Neuronal stem cell (in vitro differentiated cells): ENCODE measurements around the gene POU2AF1.
"Not testable (repeated sequence)": the region's sequence is repeated elsewhere in the genome, so short reads cannot be mapped to it uniquely, and the experiment has no call there.

Experiments
- DNase-seq: peaks from one replicate; pipeline ENCODE4 v3.0.0-alpha.2; 2013; ENCODE audit warnings: low spot score
- H2AFZ ChIP-seq: one replicate; pipeline ENCODE4 v1.6.1; 2013; ENCODE audit warnings: mild to moderate bottlenecking, low read length, inconsistent platforms
- H2AK5ac ChIP-seq: 2 replicates; pipeline ENCODE4 v1.6.1; 2013; ENCODE audit warnings: low read depth, mild to moderate bottlenecking, inconsistent platforms, low read length, moderate library complexity, mixed read lengths
- H2BK120ac ChIP-seq: 2 replicates; pipeline ENCODE4 v1.6.1; 2013; ENCODE audit warnings: low read depth, mild to moderate bottlenecking, inconsistent platforms, low read length, moderate library complexity, mixed read lengths
- H2BK12ac ChIP-seq: one replicate; pipeline ENCODE4 v1.6.1; 2013; ENCODE audit warnings: low read length, inconsistent platforms
- H2BK15ac ChIP-seq: 2 replicates; pipeline ENCODE4 v1.6.1; 2013; ENCODE audit warnings: mild to moderate bottlenecking, low read length, inconsistent platforms, mixed read lengths
- H2BK5ac ChIP-seq: one replicate; pipeline ENCODE4 v1.6.1; 2013; ENCODE audit warnings: inconsistent platforms, mild to moderate bottlenecking, low read length, moderate library complexity
- H3K14ac ChIP-seq: one replicate; pipeline ENCODE4 v1.6.1; 2013; ENCODE audit warnings: low read length, inconsistent platforms
- H3K18ac ChIP-seq: 2 replicates; pipeline ENCODE4 v1.6.1; 2013; ENCODE audit warnings: low read length, inconsistent platforms
- H3K23ac ChIP-seq: 2 replicates; pipeline ENCODE4 v1.6.1; 2013; ENCODE audit warnings: low read depth, mild to moderate bottlenecking, mixed read lengths, low read length, inconsistent platforms; ENCODE audit not compliant: poor library complexity
- H3K27ac ChIP-seq: replicated peaks from 3 replicates; pipeline ENCODE4 v1.5.1; 2013; ENCODE audit warnings: low read length, inconsistent platforms
- H3K27me3 ChIP-seq, 3 experiments: 2 replicates each; pipeline ENCODE4 v1.6.1; 2013; ENCODE audit warnings: low read length in 3 of 3, mild to moderate bottlenecking in 2 of 3, inconsistent platforms in 1 of 3, low read depth in 1 of 3, mixed read lengths in 1 of 3, moderate library complexity in 1 of 3; ENCODE audit not compliant: control insufficient read depth in 3 of 3, insufficient read depth in 3 of 3
- H3K36me3 ChIP-seq, 2 donors: replicated peaks in 1 of 2; 2 replicates each; pipeline ENCODE4 v1.6.1; 2013; ENCODE audit warnings: low read length in 2 of 2; ENCODE audit not compliant: control insufficient read depth in 2 of 2, insufficient read depth in 2 of 2
- H3K4ac ChIP-seq: 2 replicates; pipeline ENCODE4 v1.6.1; 2013; ENCODE audit warnings: inconsistent platforms, mild to moderate bottlenecking, low read length, moderate library complexity
- H3K4me1 ChIP-seq, 2 donors: 1 replicate in 1 of 2; 2 replicates in 1 of 2; pipeline ENCODE4 v1.6.1; 2013; ENCODE audit warnings: low read length in 2 of 2, low read depth in 1 of 2; ENCODE audit not compliant: control insufficient read depth in 2 of 2, insufficient read depth in 1 of 2
- H3K4me2 ChIP-seq: one replicate; pipeline ENCODE4 v1.6.1; 2013; ENCODE audit warnings: mild to moderate bottlenecking, low read length, inconsistent platforms; ENCODE audit not compliant: insufficient read depth, poor library complexity, severe bottlenecking
- H3K4me3 ChIP-seq, 2 donors: 2 replicates each; pipeline ENCODE4 v1.5.1; 2013; ENCODE audit warnings: low read length in 2 of 2, mild to moderate bottlenecking in 2 of 2, inconsistent platforms in 1 of 2, moderate library complexity in 1 of 2
- H3K79me1 ChIP-seq: one replicate; pipeline ENCODE4 v1.6.1; 2013; ENCODE audit warnings: low read depth, mild to moderate bottlenecking, inconsistent platforms, low read length, moderate library complexity
- H3K9ac ChIP-seq: one replicate; pipeline ENCODE4 v1.6.1; 2013; ENCODE audit warnings: mild to moderate bottlenecking, low read depth, low read length, inconsistent platforms; ENCODE audit not compliant: poor library complexity
- H3K9me3 ChIP-seq, 2 donors: replicated peaks in 1 of 2; 2 replicates each; pipeline versions ENCODE3 to v1.6.1; 2013; ENCODE audit warnings: low read length in 2 of 2, mild to moderate bottlenecking in 2 of 2, inconsistent platforms in 1 of 2, low read depth in 1 of 2, mixed read lengths in 1 of 2, moderate library complexity in 1 of 2; ENCODE audit not compliant: control insufficient read depth in 2 of 2, insufficient read depth in 1 of 2
- H4K8ac ChIP-seq: one replicate; pipeline ENCODE4 v1.6.1; 2013; ENCODE audit warnings: low read depth, mild to moderate bottlenecking, inconsistent platforms, low read length, moderate library complexity
- H4K91ac ChIP-seq: one replicate; pipeline ENCODE4 v1.6.1; 2013; ENCODE audit warnings: low read length, low read depth, mild to moderate bottlenecking, inconsistent platforms; ENCODE audit not compliant: poor library complexity
- WGBS, 2 donors: extraction: QIAGEN DNeasy Blood & Tissue Kit; methylation state at CpG; one replicate each; pipeline ENCODE4 v1.1.7; 2013; ENCODE audit warnings: missing lambda C conversion rate in 2 of 2, mixed read lengths in 1 of 2; ENCODE audit not compliant: insufficient read length in 2 of 2, insufficient replicate concordance in 1 of 2; ENCODE audit errors: extremely low coverage in 2 of 2; 5-methylcytosine and 5-hydroxymethylcytosine counted together

The POU2AF1 gene

DNA sequence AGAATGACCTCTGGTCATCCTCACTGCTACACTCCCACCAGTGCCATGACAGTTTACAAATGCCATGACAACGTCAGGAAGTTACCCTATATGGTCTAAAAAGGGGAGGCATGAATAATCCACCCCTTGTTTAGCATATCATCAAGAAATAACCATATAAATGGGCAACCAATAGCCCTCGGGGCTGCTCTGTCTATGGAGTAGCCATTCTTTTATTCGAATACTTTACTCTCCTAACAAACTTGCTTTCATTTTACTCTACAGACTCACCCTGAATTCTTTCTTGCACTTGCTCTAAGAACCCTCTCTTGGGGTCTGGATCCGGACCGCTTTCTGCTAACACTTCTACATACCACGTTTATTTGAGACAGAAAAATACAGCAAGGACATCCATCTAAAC is 58.9 kb downstream of the POU2AF1 start:
- H3K23ac ChIP-seq, H3K18ac ChIP-seq, H3K9me3 ChIP-seq, H3K14ac ChIP-seq, H3K27ac ChIP-seq, H2BK15ac ChIP-seq, H3K36me3 ChIP-seq, H3K79me1 ChIP-seq, H2BK120ac ChIP-seq, DNase-seq, H3K27me3 ChIP-seq, H3K4me3 ChIP-seq, H2AK5ac ChIP-seq, H3K4me2 ChIP-seq, H2BK5ac ChIP-seq, H2BK12ac ChIP-seq, H2AFZ ChIP-seq, H3K9ac ChIP-seq, H4K8ac ChIP-seq, H3K4me1 ChIP-seq, H4K91ac ChIP-seq, H3K4ac ChIP-seq: not testable (repeated sequence)
- WGBS, 2 donors, result no CpG with 5 or more reads among the region's 6 CpGs

DNA sequence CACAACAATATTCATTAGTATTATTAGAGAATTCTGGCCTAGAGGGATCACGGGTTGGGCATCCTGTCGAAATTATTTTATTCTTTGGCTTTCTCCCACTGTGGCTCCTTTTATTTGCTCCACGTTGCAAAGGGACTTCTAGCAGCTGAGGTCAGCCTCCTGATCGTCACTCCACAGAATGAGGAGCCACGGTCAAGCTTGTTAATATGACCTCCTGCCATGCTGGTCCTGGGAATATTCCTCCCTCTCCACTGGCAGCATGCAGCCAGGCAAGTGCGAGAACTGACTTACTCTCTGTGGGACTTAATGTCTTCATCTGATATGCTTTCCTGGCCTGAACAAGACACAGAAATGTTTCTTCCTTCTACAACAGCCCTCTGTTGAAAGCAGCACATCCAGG is 59.8 kb downstream of the POU2AF1 start:
- H2BK120ac ChIP-seq, result no peak overlapping the region
- no peak overlapping the region for H2BK5ac ChIP-seq
- H2AK5ac ChIP-seq, result no peak overlapping the region
- H3K4me1 ChIP-seq, result peaks cover 0 to 5% of the 10 kb centered on the region in 2 donors
- no peak overlapping the region for H3K18ac ChIP-seq
- H3K36me3 ChIP-seq, result no peaks in the 10 kb centered on the region
- no peak overlapping the region for H2BK15ac ChIP-seq
- no CpG with 5 or more reads among the region's 6 CpGs for WGBS, 2 donors
- no peak overlapping the region for H2BK12ac ChIP-seq
- DNase-seq, result no peak
- no peak overlapping the region for H3K23ac ChIP-seq
- no peak overlapping the region for H4K8ac ChIP-seq
- no peak overlapping the region for H4K91ac ChIP-seq
- no peak overlapping the region for H3K4me2 ChIP-seq
- H3K27me3 ChIP-seq, result no peaks in the 10 kb centered on the region
- no peak overlapping the region for H3K9ac ChIP-seq
- H3K27ac ChIP-seq, result no peak overlapping the region
- H2AFZ ChIP-seq, result no peak overlapping the region
- no peak overlapping the region for H3K4me3 ChIP-seq
- no peaks in the 10 kb centered on the region for H3K79me1 ChIP-seq
- no peaks in the 10 kb centered on the region for H3K9me3 ChIP-seq
- H3K4ac ChIP-seq, result no peak overlapping the region
- no peak overlapping the region for H3K14ac ChIP-seq

DNA sequence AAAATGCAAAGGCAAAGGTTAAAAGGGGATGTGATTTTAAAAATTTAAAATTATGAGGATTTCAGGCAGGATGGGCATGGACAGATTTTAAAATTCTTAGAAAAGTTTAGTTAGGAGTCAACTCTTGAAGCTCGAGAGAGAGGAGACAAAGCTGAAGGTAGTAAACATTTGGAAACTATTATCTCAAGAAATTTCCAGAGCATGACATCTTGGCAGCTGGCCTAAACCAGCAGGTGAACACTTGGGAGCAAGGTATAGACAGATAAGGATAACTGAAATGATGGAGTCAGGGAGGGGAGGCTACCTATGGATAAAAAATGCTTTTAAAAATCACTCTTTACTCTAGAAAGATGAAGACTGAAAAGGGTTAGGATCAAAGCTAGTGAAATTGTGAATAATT is 67.0 kb downstream of the POU2AF1 start:
- Histone ChIP-seq H2AFZ (no peak overlapping the region), H3K4me2 (no peak overlapping the region)

DNA sequence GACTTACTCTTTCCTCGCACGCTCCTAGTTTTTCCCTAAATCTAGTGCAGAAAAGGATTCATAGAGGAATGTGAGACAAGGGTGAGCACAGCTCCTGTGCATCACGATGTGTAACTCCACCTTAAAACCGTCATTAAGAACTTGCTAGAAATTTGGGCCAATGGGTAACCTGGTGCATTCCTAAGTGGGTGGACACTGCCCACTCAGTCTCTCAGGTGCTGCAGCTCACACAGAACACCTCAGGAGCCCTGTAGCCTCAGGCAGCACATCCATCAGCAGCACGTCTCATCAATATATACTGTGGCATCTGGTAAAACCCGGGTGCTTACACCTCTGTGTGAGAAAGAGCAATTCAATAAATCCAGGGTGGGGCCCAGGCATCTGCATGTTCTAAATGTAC is 68.4 kb downstream of the POU2AF1 start:
- WGBS, 2 donors, result no CpG with 5 or more reads among the region's 6 CpGs
- H3K4me3 ChIP-seq, result no peak overlapping the region

More for the DNA sequence above, 67.0 kb downstream of the POU2AF1 start:
- H3K4ac ChIP-seq, result no peak overlapping the region
- H2BK120ac ChIP-seq, result no peak overlapping the region
- DNase-seq, result no peak
- H3K27me3 ChIP-seq, result no peaks in the 10 kb centered on the region
- H3K36me3 ChIP-seq, result no peaks in the 10 kb centered on the region
- no peak overlapping the region for H4K91ac ChIP-seq
- no CpG with 5 or more reads among the region's 1 CpG for WGBS, 2 donors
- no peak overlapping the region for H3K23ac ChIP-seq
- H3K4me1 ChIP-seq, result no peaks in the 10 kb centered on the region
- no peaks in the 10 kb centered on the region for H3K9me3 ChIP-seq
- no peak overlapping the region for H2AK5ac ChIP-seq
- no peak overlapping the region for H2BK15ac ChIP-seq
- no peak overlapping the region for H3K9ac ChIP-seq
- H4K8ac ChIP-seq, result no peak overlapping the region
- H3K4me3 ChIP-seq, result no peak overlapping the region
- H3K27ac ChIP-seq, result no peak overlapping the region
- no peak overlapping the region for H2BK5ac ChIP-seq
- H2BK12ac ChIP-seq, result no peak overlapping the region
- no peaks in the 10 kb centered on the region for H3K79me1 ChIP-seq
- no peak overlapping the region for H3K14ac ChIP-seq
- H3K18ac ChIP-seq, result no peak overlapping the region

More for the DNA sequence above, 68.4 kb downstream of the POU2AF1 start:
- Histone ChIP-seq H3K14ac (no peak overlapping the region), H3K23ac (no peak overlapping the region), H3K27me3 (no peaks in the 10 kb centered on the region), H3K36me3 (no peaks in the 10 kb centered on the region), H2BK120ac (no peak overlapping the region), H2AFZ (no peak overlapping the region), H3K9me3 (no peaks in the 10 kb centered on the region), H2BK12ac (no peak overlapping the region), H3K27ac (no peak overlapping the region), H3K4ac (no peak overlapping the region), H4K8ac (no peak overlapping the region), H3K18ac (no peak overlapping the region), H3K4me2 (no peak overlapping the region), H3K4me1 (no peaks in the 10 kb centered on the region), H4K91ac (no peak overlapping the region), H3K9ac (no peak overlapping the region), H2BK5ac (no peak overlapping the region), H3K79me1 (no peaks in the 10 kb centered on the region), H2BK15ac (no peak overlapping the region), H2AK5ac (no peak overlapping the region)
- DNase-seq, result no peak
